ENCODE measurements around the gene EPHA1. TPM values are rescaled to one million over a fixed set of nuclear protein-coding genes. Genes with fewer than 3 reads are reported as not detected.

EPHA1 gene
- total and polyA plus RNA-seq, 2 of the 4 experiments (the other 2 are of a cell fraction) = 0.10 TPM; not detected in 1

DNA sequence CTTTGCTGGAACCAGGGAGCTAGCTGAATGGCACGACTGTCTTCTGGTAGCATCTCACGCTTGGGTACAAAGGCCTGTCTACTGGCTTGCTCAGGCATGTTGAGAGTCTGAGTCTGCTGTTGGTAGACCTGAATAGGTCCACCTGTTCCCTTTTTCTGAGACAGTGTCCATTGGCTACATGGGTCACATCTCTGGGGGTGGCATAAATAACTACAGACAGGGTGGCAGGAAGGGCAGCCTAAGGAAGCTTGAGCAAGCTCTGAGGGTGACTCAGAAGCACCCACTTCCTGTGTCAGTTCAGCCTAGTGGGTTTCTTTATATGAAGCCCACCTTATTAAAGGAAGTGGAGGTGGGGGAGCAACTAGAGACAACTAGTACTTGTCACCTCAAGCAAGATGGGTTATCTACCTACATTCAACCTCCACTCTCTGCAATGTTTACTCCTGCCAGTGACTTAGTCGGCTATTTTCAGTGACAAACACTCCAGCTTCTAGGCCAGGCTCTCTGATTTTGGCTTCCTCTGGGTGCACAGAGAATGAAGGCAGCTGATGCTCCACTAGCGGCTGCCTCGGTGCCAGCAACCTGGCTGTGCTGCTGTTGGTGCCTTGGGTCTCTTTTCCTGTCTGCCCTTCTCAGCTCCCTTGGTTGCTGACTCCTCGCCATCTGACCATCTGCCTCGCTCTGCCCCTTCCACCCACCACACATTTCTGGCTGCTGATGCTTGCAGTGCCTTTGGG is 33.2 kb downstream of the EPHA1 start:
- ChIA-PET POLR2A (ENCODE audit: unreplicated experiment) (no interaction called here), CTCF (interaction anchor here (1.1 kb wide), 1 partner anchor 10 kb away, joined by 3 read pairs; no protein-coding TSS in a partner anchor)
- WGBS, 2 experiments (ENCODE audit: extremely low coverage in 2 of 2, insufficient read length in 1 of 2) = 70% methylated on average over 5 of the region's 7 CpGs; no CpG with 5 or more reads in 1 of the 2 experiments
- Histone ChIP-seq H2BK120ac (ENCODE audit: low read depth, low read length) (peak overlapping the region; percentile 51; the same call in 1 of the 2 replicates), H3K79me1 (ENCODE audit: low read depth in 1 of 2, low read length in 2 of 2) (peaks cover 9 to 31% of the 10 kb centered on the region in 2 experiments; a peak in 3 of 4 replicates), H3K4me3 (ENCODE audit: insufficient read depth, low read depth, low read length) (no peak overlapping the region), H3K36me3 (ENCODE audit: control insufficient read depth, insufficient read depth, low read length) (no peaks in the 10 kb centered on the region), H2BK15ac (ENCODE audit: low read depth, low read length) (peak overlapping the region; percentile 87; the same call in 2 of the 3 replicates), H2AK9ac (replicated peaks; ENCODE audit: low read depth, low read length, poor library complexity) (peak overlapping the region; percentile 71), H2AFZ (replicated peaks; ENCODE audit: low read length, poor library complexity) (peak overlapping the region; percentile 25), H2AK5ac (ENCODE audit: low read depth, low read length) (peak overlapping the region; percentile 83), H3K9me1 (ENCODE audit: insufficient read depth, low read length) (peaks cover 14% of the 10 kb centered on the region; the same call in 1 of the 2 replicates), H3K23ac (ENCODE audit: low read depth, low read length) (peak overlapping the region; percentile 68; the same call in 1 of the 2 replicates), H4K8ac (ENCODE audit: low read depth in 2 of 2, low read length in 2 of 2) (peak overlapping the region in 1 of 2 experiments; percentile 29; a peak in 1 of 4 replicates), H3K4ac (ENCODE audit: low read depth, low read length) (peak overlapping the region; percentile 43), H3K4me1 (ENCODE audit: control insufficient read depth, insufficient read depth, low read length) (peaks cover 13% of the 10 kb centered on the region), H3K9me3 (ENCODE audit: control insufficient read depth, insufficient read depth, low read length) (no peaks in the 10 kb centered on the region), H4K20me1 (ENCODE audit: insufficient read depth, low read length) (no peaks in the 10 kb centered on the region), H2BK20ac (ENCODE audit: low read depth, low read length) (no peak overlapping the region; the same call in 1 of the 2 replicates), H3K4me2 (ENCODE audit: low read depth, low read length) (no peak overlapping the region), H2BK5ac (ENCODE audit: low read depth, low read length, poor library complexity, severe bottlenecking) (peak overlapping the region; percentile 7), H3K18ac (ENCODE audit: low read depth, low read length) (no peak overlapping the region), H4K91ac (ENCODE audit: insufficient read depth, low read depth, low read length) (peak overlapping the region; percentile 46; the same call in 1 of the 2 replicates), H3K14ac (replicated peaks; ENCODE audit: low read depth, low read length) (peak overlapping the region; percentile 73), H4K5ac (ENCODE audit: low read depth, low read length) (peak overlapping the region; percentile 31; the same call in 1 of the 2 replicates), H3K27me3 (ENCODE audit: control insufficient read depth, insufficient read depth, low read length) (no peaks in the 10 kb centered on the region), H3K27ac (ENCODE audit: insufficient read depth, low read length) (no peak overlapping the region; the same call in 1 of the 2 replicates), H3K9ac (ENCODE audit: low read depth, low read length) (no peak overlapping the region), H3K56ac (ENCODE audit: extremely low read depth, insufficient read depth, low read length) (no peak overlapping the region)
- intact Hi-C loops (cut with micrococcal nuclease) (no loop called here), dilution Hi-C loops (cut with HindIII; ENCODE audit: low sequenced_read_pairs, unreplicated experiment) (no loop called here), in situ Hi-C loops (cut with MboI; ENCODE audit: low sequenced_read_pairs) (no loop called here)
- ATAC-seq (ENCODE audit: low read depth) = no peak
- DNase-seq = no peak
- no TSS peak for BruUV-seq (replicated peaks)
- TF ChIP-seq RAD21 (IDR thresholded peaks at IDR 0.05; ENCODE audit: low read length) = no peak
- TF ChIP-seq SMC3 (IDR thresholded peaks at IDR 0.05; ENCODE audit: low read depth, low read length) = no peak
- no peak for TF ChIP-seq BHLHE40 (IDR thresholded peaks at IDR 0.05; ENCODE audit: low read depth, low read length)
- no peak for TF ChIP-seq NFE2L2 (IDR thresholded peaks at IDR 0.05; ENCODE audit: low read depth, low read length)
- no peak for TF ChIP-seq RFX5 (IDR thresholded peaks at IDR 0.05; ENCODE audit: low read depth, low read length)
- no peak for TF ChIP-seq MAFK (IDR thresholded peaks at IDR 0.05; ENCODE audit: low read depth, low read length)
- peak; percentile 57; the same call in 1 of the 2 replicates for TF ChIP-seq CEBPB (IDR thresholded peaks at IDR 0.05; ENCODE audit: low read depth, low read length)
- no peak for TF ChIP-seq RCOR1 (IDR thresholded peaks at IDR 0.05; ENCODE audit: insufficient replicate concordance, low read length)

All from IMR-90 (cell line).